GM10248 (cell line): ENCODE measurements around the gene HUNK.

ENCODE experiments used
- CTCF ChIA-PET: fragments of 300-600 bp; sonication (Branson Sonifier 250); formaldehyde crosslinking; extraction: SDS; loops from one replicate; lab custom pipeline; 2021; ENCODE audit warnings: antibody characterized with exemption; lab: Yijun Ruan, JAX
- POLR2A ChIA-PET: fragments of 350-650 bp; sonication (Branson Sonifier 250); formaldehyde crosslinking; extraction: SDS; loops from one replicate; lab custom pipeline; 2020; ENCODE audit warnings: antibody characterized with exemption; lab: Yijun Ruan, JAX
- DNase-seq: peaks from one replicate; pipeline ENCODE4 v3.0.0; 2012; ENCODE audit errors: extremely low spot score
- TF ChIP-seq, protein P1 (sequence below): IDR thresholded peaks from 2 replicates; pipeline ENCODE4 v1.5.1; 2012; ENCODE audit warnings: mild to moderate bottlenecking, low read depth; ENCODE audit errors: extremely low read depth, missing control alignments, control extremely low read depth

Gene HUNK

DNA sequence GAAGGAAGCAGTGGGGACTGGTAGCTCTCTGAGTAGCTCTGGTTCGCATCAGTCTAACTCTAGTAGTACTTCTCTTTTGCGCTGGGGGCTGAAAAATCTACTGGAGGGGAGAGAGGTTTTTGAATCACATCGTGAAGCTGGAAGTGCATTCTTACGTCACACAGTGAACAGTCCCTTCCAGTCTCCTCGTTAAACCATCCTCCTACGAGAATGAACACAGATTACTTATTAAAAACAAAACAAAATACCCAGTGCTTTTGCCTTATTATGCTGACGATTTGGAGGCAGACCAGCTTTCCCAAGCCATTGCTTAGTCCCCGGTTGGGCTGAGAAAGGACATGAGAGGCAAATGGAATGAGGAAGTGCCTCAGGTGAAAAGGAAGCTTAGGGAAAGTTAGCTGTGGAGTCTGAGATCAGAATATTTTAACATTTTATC lies 16.1 kb downstream of the HUNK start:
- CTCF ChIA-PET, result interaction anchor here (1.1 kb wide), 1 partner anchor 14 kb away, joined by 3 read pairs; no protein-coding TSS in a partner anchor
- DNase-seq, result no peak
- TF ChIP-seq, protein P1, sequence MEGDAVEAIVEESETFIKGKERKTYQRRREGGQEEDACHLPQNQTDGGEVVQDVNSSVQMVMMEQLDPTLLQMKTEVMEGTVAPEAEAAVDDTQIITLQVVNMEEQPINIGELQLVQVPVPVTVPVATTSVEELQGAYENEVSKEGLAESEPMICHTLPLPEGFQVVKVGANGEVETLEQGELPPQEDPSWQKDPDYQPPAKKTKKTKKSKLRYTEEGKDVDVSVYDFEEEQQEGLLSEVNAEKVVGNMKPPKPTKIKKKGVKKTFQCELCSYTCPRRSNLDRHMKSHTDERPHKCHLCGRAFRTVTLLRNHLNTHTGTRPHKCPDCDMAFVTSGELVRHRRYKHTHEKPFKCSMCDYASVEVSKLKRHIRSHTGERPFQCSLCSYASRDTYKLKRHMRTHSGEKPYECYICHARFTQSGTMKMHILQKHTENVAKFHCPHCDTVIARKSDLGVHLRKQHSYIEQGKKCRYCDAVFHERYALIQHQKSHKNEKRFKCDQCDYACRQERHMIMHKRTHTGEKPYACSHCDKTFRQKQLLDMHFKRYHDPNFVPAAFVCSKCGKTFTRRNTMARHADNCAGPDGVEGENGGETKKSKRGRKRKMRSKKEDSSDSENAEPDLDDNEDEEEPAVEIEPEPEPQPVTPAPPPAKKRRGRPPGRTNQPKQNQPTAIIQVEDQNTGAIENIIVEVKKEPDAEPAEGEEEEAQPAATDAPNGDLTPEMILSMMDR, result no peak
- POLR2A ChIA-PET, result no interaction called here

DNA sequence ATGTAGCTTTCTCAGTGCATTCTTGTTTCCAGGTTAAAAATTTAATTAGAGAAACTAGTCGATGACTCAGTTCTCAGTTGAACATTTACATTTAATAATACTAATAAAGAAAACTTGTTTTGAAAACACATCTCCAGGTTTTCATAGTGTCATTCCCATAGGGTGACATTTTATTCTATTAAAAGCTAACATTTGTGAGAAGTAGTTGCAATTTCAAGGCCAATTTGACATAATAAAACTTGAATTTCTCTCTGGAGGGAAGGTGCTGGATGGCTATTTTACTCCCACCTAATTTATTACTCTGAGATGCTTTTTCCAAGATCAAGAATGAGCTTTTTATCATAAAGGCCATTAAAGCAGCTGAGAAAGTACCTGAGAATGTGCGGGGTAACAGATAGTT lies 16.6 kb downstream of the HUNK start:
- ChIA-PET CTCF (interaction anchor here (1.1 kb wide), 1 partner anchor 13 kb away, joined by 3 read pairs; no protein-coding TSS in a partner anchor), POLR2A (no interaction called here)
- DNase-seq, result no peak
- TF ChIP-seq, protein P1, result no peak

DNA sequence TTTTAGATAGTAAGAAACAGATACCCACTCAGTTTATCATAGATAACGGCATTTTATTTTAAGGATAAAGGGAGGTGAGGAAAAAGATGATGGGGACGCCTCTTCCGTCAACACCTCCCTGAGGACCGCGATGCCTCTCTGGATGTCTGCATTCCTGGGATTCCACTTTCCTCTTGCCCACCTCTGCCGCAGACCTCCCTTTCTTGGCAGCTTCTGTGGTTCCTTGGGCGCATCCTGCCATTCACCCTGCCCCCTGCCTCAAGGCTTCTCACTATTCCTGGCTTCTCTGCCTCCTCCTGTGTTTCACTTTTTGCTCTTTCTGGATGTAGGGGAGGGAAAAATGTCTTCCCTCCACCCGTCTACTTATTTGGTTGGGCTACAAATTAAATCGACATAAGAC lies 19.9 kb downstream of the HUNK start:
- no peak for DNase-seq
- CTCF ChIA-PET, result interaction anchor here (1.3 kb wide), 1 partner anchor 18 kb away, joined by 3 read pairs; no protein-coding TSS in a partner anchor
- POLR2A ChIA-PET, result no interaction called here

DNA sequence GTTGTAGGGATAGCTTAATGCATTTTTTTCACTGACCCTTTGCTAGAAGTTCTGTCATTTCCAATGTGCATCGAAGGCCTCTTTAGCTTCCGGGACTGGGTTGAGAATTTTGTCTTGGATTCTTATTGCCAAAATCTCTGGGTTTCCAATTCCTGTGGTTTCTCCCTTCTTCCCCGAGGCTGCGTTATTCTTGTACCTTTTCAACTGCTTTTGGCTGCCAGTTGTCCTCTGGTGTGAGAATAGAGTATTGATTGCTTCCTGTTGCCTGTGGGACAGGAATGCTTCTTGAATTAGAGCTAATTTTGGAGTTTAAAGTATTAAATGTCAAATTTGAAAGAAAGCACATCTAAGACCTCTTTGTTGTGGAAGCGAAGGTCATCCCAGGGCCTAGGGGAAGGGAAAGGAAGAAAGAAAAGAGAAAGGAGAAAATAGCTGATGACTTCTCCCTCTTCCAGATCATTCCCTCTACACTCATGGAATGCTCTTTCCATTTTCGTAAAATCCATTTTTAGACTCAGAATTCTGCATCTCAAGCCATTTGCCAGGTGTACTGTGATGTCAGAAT lies 21.1 kb downstream of the HUNK start:
- POLR2A ChIA-PET, result no interaction called here
- TF ChIP-seq, protein P1, result no peak
- CTCF ChIA-PET, result interaction anchor here (1.3 kb wide), 1 partner anchor 19 kb away, joined by 3 read pairs; no protein-coding TSS in a partner anchor
- DNase-seq, result no peak

More for the DNA sequence above, 19.9 kb downstream of the HUNK start:
- TF ChIP-seq, protein P1, result no peak

DNA sequence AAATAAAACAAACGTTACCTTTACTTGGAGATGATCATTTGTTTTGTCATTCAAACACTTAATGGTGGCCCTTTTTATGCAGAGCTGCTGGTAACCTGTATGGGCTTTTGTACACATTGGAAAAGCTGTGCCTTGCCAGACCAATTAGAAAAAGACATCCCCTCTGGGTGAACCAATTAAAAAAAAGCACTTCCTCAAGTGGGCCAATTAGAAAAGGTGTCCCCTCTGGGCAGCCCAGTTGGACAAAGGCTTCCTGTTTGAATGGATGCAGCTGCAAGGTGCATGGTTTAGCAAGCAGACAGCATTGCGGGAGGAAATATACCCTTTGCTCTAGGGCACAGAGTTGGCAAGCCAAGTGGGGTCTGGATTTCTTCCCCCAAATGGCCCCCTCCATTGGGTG lies 21.6 kb downstream of the HUNK start:
- DNase-seq, result no peak
- ChIA-PET CTCF (no interaction called here), POLR2A (no interaction called here)
- TF ChIP-seq, protein P1, result no peak

DNA sequence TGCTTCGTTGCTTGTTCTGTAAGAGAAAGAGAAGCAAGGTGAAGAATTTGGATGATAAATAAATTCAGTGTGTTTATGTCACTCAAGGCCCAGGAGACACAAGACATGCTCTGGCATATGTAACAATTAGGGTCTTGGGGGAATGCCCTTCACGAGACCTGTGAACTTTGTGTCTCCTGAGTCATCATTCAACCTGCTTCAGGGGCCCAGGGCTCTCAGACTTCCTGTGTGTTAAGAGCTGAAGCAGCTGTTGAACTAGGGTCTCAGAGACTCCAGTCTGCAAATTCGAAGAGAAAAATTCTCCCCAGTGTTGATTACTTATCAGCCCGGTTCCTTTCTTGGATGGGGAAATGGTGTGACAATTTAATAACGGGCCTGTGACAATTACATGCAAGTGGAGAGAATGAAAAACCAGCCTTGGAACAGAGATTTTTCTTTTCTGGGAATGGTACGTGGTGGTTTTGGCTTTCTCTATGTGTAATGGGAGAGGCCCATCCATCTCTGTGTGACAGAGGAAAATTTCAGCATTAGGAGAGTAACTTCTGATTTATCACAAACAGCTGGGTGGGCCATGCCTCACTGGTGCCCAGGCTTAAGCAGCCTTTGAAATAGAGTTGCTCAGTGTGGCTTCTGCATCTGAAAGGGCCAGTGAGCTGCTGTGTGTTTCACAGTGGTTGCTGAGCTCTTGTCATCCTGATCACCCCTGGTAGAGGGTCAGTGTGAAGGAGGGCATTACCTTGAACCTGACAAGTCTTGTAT lies 22.4 kb downstream of the HUNK start:
- POLR2A ChIA-PET, result no interaction called here
- TF ChIP-seq, protein P1, result no peak
- CTCF ChIA-PET, result no interaction called here
- no peak for DNase-seq
